AG04449 (cell line): ENCODE data around the gene WNT2.
"Not testable (repeated sequence)": the region's sequence is repeated elsewhere in the genome, so short reads cannot be mapped to it uniquely, and the experiment has no call there.

Experiments used
- CTCF ChIA-PET: fragments of 350-600 bp; formaldehyde crosslinking; extraction: SDS; loops from one replicate; lab custom pipeline; 2021; ENCODE audit warnings: antibody characterized with exemption; lab: Yijun Ruan, JAX
- POLR2A ChIA-PET: fragments of 400-600, 350-600 bp; formaldehyde crosslinking; extraction: SDS; loops from one replicate; lab custom pipeline; 2020; ENCODE audit warnings: antibody characterized with exemption, inconsistent platforms; lab: Yijun Ruan, JAX
- DNase-seq: peaks from one replicate; pipeline ENCODE4 v3.0.0-alpha.2; 2010; ENCODE audit warnings: low read depth, low spot score
- H3K4me3 ChIP-seq: 2 replicates; pipeline ENCODE4 v1.5.1; 2011; ENCODE audit warnings: low read depth, mild to moderate bottlenecking, control low read depth, low read length
- TF ChIP-seq, protein P1 (sequence below): IDR thresholded peaks from one replicate; pipeline ENCODE4 v1.5.1; 2011; ENCODE audit warnings: mild to moderate bottlenecking, moderate library complexity, low read length, control low read depth, inconsistent platforms; ENCODE audit not compliant: insufficient read depth; ENCODE audit errors: missing control alignments

Gene WNT2

GRCh38 chr7:117319181-117319580 is 3.7 kb downstream of the WNT2 start:
- POLR2A ChIA-PET, result no interaction called here

GRCh38 chr7:117313582-117313981 is 9.3 kb downstream of the WNT2 start:
- ChIA-PET CTCF (interaction anchor here (0.8 to 3.6 kb wide), 7 partner anchors 9 to 188 kb away, joined by 3 to 24 read pairs (median 6); partner anchors contain the start of gene WNT2), POLR2A (no interaction called here)
- TF ChIP-seq, protein P1, sequence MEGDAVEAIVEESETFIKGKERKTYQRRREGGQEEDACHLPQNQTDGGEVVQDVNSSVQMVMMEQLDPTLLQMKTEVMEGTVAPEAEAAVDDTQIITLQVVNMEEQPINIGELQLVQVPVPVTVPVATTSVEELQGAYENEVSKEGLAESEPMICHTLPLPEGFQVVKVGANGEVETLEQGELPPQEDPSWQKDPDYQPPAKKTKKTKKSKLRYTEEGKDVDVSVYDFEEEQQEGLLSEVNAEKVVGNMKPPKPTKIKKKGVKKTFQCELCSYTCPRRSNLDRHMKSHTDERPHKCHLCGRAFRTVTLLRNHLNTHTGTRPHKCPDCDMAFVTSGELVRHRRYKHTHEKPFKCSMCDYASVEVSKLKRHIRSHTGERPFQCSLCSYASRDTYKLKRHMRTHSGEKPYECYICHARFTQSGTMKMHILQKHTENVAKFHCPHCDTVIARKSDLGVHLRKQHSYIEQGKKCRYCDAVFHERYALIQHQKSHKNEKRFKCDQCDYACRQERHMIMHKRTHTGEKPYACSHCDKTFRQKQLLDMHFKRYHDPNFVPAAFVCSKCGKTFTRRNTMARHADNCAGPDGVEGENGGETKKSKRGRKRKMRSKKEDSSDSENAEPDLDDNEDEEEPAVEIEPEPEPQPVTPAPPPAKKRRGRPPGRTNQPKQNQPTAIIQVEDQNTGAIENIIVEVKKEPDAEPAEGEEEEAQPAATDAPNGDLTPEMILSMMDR, result no peak
- H3K4me3 ChIP-seq, result no peak overlapping the region
- DNase-seq, result no peak

More at GRCh38 chr7:117319181-117319580, 3.7 kb downstream of the WNT2 start:
- no peak for DNase-seq
- CTCF ChIA-PET, result no interaction called here
- no peak overlapping the region for H3K4me3 ChIP-seq
- TF ChIP-seq, protein P1, result no peak

DNA sequence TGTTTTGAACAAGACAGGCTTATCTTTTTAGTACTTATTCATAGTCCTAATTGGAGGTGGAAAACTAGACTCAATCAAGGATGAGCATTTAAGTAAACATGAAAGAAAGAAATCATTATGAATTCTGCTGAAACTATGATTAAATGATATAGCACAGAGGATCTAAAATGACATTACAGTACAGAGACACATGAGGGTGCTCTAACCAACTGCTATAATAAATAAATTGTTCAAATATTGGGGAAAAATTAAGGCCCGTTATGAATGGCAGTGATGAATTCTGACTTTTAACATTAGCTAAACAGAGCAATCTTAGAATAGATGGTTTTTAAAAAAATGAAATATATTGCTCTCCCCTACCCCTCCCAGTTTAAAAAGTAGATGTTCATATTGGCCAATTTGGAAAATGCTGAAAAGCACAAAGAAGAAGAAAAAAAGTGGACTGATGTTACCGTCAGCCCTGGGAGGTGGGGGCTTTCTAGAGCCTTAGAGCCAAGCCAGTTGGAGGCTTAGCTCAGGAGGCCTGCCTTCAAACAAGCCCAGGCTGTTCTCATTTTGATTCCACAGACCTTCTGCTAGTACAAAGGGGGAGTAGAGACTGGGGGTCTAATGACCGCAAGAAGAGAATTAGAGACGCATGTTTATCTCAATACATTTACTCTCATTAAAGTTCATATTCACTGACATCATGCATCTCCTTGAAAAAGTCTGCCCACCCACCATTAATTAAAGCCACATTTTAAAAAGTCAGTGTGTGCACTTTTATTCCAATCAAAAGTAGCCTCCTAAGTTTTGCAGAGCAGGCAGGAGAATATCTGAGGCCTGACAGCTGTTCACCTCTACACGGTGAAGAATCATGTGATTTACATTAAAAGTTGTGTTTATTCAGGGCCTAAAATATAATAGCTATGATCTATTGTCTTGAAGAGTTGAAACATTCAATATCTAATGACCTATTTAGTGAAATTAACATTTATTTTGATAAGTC is 10.0 kb downstream of the WNT2 start:
- TF ChIP-seq, protein P1, result no peak
- no peak overlapping the region for H3K4me3 ChIP-seq
- POLR2A ChIA-PET, result interaction anchor here (0.6 kb wide), 1 partner anchor 55 kb away, joined by 3 read pairs; no protein-coding TSS in a partner anchor
- no peak for DNase-seq
- CTCF ChIA-PET, result interaction anchor here (0.8 to 3.6 kb wide), 9 partner anchors 9 to 187 kb away, joined by 3 to 24 read pairs (median 5); partner anchors contain the start of gene WNT2

- TF ChIP-seq, protein P1, result no peak
- POLR2A ChIA-PET, result no interaction called here
- DNase-seq, result no peak
- no peak overlapping the region for H3K4me3 ChIP-seq
- CTCF ChIA-PET, result interaction anchor here (0.7 kb wide), 1 partner anchor 35 kb away, joined by 4 read pairs; no protein-coding TSS in a partner anchor
Observed at GRCh38 chr7:117308891-117309290, 14.0 kb downstream of the WNT2 start.

- POLR2A ChIA-PET, result no interaction called here
- H3K4me3 ChIP-seq, result no peak overlapping the region
- TF ChIP-seq, protein P1, result no peak
- CTCF ChIA-PET, result interaction anchor here (1.3 to 1.6 kb wide), 2 partner anchors 10 kb away, joined by 5 to 6 read pairs; no protein-coding TSS in a partner anchor
- no peak for DNase-seq
Observed at GRCh38 chr7:117302396-117302795, 20.5 kb downstream of the WNT2 start.

GRCh38 chr7:117300506-117300905 is 22.4 kb downstream of the WNT2 start:
- CTCF ChIA-PET, result interaction anchor here (1.6 kb wide), 1 partner anchor 12 kb away, joined by 6 read pairs; no protein-coding TSS in a partner anchor
- DNase-seq, H3K4me3 ChIP-seq, POLR2A ChIA-PET: not testable (repeated sequence)
